ENCODE data around the gene AP2A2.

AP2A2 gene

GRCh38 chr11:996681-997080 is 71.0 kb downstream of the AP2A2 start:
- no peak for DNase-seq (ENCODE audit: low read depth in 2 of 2)

DNA sequence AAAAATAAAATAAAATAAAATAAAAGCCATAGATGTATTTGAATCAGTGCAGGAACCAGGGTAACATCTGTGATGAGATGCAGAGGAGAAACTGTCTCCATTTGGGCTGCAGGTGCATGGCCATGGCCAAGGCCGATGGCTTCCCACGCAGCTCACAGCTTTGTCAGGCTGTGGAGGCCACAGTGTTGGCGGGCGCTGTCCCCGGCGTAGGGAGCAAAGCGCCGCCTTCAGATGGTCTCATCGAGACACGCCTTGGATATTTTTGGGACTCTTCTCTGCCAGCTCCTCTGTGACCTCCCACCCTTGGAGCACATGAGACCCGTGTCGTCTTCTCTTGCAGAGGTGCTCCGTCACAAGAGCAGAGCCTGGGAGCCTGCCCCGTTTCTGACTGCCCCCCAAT is 72.2 kb downstream of the AP2A2 start:
- no peak for DNase-seq (ENCODE audit: low read depth in 2 of 2)

DNA sequence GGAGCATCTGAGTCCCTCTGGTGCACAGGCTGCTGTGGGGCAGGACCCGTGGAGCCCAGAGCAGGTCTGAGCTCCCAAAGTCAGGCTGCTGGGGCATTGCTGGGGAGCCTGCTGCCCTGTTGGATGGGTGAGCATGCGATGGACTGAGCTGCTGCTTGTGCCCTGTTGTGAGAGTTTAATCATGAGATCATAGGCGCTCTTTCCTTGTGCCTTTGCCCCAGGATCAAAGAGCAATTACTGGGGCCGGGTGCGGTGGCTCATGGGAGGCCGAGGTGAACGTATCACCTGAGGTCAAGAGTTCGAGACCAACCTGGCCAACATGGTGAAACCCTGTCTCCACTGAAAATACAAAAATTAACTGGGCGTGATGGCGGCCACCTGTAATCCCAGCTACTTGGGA is 73.3 kb downstream of the AP2A2 start:
- no peak for DNase-seq (ENCODE audit: low read depth in 2 of 2)

DNA sequence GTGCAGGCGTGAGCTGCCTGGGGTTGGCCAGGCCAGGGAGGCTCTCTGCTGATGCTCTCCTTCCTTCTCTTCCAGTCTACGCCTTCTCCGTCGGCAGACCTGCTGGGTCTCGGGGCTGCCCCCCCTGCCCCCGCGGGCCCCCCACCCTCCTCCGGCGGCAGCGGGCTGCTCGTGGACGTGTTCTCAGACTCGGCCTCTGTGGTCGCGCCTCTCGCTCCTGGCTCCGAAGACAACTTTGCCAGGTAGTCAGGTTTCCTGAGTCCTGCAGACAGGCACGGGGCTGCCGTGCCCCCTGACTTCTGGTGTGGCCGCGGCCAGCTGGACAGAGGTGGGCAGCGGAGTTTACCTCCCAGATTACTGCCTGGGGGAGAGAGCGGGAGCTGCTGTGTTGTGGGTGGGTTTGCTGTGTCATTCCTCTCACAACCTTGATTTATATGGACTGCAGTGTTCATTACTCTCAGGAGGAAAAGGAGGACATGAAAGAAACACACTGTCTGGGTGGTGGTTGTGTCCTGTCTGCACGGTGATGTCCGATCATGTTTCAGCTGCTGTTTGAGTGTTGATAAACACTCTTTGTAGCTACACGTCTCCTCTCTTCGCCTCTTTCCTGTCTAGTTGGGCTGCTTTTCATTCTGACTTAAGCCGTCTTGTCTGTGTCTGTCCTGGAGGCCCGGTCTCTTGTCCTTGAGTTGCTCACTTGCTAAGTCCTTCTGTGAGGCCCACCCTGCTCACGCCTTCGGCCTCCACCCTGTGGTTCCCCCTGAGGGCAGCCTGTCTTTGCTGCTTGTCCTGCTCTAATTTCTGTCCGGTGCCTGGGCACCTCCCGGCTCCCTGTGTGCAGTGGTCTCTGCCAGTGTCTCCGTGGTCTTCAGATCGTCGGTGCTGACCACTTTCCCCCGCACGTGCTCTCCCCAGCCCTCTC is 74.9 kb downstream of the AP2A2 start:
- DNase-seq (ENCODE audit: low read depth in 2 of 2): no peak

GRCh38 chr11:1001617-1002405 is 76.1 kb downstream of the AP2A2 start:
- no peak for DNase-seq (ENCODE audit: low read depth in 2 of 2)

DNA sequence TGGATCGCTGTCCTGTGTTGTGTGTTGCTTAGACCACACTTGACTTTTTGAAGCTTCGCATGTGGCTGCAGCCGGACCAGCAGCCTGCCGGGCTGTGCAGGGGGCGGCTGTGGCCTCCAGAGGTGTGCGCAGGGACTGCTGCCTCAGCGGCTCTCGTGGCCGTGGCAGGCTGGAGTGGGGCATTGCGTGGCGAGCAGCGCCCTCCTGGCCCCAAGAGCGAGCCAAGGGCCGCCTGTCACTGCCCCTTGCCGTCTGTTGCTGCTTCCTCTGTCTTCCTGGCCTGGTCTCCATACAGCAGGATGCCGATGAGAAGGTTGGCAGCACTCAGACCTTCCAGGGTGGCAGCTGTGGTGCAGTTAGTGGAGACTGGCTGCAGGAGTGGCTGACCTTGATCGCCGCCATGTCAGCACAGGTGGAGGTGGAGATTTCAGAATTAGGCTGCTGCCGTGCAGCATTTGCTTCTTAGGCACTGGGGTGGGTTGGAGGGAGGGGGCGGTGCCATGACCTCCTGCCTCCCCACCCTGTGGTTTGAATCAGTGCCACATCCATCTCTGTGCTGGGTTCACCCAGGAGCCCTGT is 76.8 kb downstream of the AP2A2 start:
- DNase-seq (ENCODE audit: low read depth in 2 of 2): no peak

- no peak for DNase-seq (ENCODE audit: low read depth in 2 of 2)
Observed at GRCh38 chr11:1003159-1003558, 77.5 kb downstream of the AP2A2 start.

- peak in 1 of 2 experiments; percentile 3 for DNase-seq (ENCODE audit: low read depth in 2 of 2)
Observed at GRCh38 chr11:1005928-1006327, 80.3 kb downstream of the AP2A2 start.

DNA sequence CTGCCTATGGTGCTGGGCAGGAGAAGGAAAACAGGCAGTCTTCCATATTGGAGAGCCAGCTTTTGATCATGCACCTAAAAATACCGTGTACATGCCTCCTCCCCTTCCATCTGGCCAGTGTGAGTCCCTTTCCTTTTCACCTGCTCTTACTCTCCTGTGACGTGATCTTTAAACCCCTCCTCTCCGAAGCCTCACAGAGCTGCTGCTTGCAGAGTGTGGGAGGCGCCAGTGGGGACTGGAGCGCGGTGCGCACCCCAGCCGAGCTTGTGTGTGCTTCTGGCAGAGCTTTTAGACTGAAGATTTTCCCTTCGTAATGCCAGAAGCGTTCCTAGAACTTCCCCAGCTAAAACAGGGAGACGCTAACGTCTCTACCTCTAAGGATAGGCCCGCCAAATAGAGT is 81.1 kb downstream of the AP2A2 start:
- no peak for DNase-seq (ENCODE audit: low read depth in 2 of 2)

GRCh38 chr11:1007279-1007678 is 81.6 kb downstream of the AP2A2 start:
- DNase-seq (ENCODE audit: low read depth in 2 of 2): no peak

DNA sequence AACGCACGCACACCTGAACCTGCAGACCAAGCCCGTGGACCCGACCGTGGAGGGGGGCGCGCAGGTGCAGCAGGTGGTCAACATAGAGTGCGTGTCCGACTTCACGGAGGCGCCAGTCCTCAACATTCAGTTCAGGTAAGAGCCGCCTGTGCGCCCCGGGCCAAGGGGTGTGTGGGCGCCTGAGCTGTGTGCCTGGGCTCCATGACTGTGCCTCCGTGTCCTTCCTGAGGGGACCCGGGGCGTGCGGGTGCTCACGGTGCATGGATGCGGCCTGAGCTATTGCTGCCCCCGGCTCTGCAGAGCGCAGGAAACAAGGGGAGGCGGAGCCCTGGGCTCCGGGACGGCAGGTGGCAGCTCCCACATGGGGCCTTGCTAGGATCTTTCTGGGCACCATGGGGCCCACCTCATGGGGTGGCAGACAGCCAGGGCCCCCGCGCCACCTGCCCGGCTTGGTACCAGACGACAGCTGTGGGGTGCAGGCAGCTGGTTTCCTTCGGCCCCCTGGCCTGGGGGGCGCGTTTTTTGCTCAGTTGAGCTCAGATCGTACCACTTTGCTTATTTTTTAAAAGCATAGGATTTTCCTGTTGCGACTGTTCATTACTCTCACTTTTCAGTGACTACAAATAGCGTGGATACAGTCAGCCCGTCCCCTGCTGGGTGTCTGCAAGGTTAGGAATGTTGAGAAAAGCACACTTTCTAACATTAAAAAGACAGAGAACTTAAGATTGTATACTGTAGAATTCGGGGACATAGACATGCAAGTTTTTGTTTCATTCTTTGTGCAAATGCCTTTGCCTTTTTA is 82.5 kb downstream of the AP2A2 start:
- no peak for DNase-seq (ENCODE audit: low read depth in 2 of 2)

GRCh38 chr11:1008803-1009145 is 83.1 kb downstream of the AP2A2 start:
- DNase-seq (ENCODE audit: low read depth in 2 of 2): no peak

GRCh38 chr11:1009371-1009770 is 83.7 kb downstream of the AP2A2 start:
- DNase-seq (ENCODE audit: low read depth in 2 of 2): no peak

GRCh38 chr11:1009991-1010390 is 84.3 kb downstream of the AP2A2 start:
- no peak for DNase-seq (ENCODE audit: low read depth in 2 of 2)

DNA sequence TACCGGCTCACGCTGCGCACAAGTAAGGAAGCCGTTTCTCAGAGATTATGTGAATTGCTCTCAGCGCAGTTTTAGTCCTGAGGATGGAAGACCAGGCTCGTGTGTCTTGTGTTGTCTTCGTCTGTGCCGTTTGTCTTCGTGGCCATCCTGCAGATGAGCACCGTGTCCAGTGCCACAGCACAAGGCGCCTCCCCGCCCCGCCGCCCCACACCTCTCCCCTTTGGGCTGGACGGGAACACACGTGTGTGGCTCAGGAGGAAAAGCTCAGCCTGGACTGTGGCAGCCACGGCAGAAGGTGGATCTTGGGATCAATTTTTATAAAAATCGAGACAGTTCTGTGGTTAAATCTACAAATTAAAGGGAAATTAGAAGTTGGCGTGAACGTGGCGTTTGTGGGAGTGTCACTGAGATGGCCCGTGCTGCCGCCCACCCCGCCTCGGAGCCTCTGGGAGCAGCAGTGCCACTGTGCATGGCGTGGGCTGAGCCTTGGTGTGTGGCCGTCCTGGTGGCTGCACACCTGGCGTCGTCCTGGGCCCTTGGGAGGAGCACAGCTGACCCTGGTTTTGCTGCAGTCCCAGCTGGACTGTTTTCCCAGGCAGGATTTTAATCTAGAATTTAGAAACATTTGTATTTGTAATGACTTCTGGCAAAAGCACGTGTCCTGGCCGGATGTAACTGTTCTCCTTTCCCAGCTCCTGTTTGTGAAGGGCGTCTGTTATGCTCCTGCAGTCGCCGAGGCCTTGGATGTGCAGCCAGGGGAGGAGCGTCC is 85.1 kb downstream of the AP2A2 start:
- DNase-seq (ENCODE audit: low read depth in 2 of 2): no peak

DNA sequence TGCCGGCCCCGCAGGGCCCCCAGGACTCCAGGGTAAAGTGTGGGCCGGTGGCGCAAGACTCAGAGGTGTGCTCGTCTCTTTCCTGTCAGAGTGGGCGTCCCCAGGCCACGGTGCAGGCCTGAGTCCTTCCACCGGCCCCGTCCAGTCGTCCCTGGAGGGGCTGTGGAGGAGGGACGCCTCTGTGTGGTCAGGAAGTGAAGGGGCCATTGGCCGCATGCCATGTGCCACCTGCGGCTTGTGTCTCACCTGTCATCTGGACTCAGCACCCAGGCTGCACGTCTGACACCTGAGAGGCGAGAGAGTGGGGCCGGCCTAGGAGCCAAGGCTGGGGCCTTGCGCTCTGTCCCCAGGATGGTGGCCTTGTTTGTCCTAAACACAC is 85.6 kb downstream of the AP2A2 start:
- DNase-seq (ENCODE audit: low read depth in 2 of 2): no peak

GRCh38 chr11:1012291-1012690 is 86.6 kb downstream of the AP2A2 start:
- no peak for DNase-seq (ENCODE audit: low read depth in 2 of 2)

GRCh38 chr11:1012740-1013630 is 87.3 kb downstream of the AP2A2 start:
- no peak for DNase-seq (ENCODE audit: low read depth in 2 of 2)

- DNase-seq (ENCODE audit: low read depth in 2 of 2): no peak
Observed at GRCh38 chr11:1013631-1013935, 87.9 kb downstream of the AP2A2 start.

DNA sequence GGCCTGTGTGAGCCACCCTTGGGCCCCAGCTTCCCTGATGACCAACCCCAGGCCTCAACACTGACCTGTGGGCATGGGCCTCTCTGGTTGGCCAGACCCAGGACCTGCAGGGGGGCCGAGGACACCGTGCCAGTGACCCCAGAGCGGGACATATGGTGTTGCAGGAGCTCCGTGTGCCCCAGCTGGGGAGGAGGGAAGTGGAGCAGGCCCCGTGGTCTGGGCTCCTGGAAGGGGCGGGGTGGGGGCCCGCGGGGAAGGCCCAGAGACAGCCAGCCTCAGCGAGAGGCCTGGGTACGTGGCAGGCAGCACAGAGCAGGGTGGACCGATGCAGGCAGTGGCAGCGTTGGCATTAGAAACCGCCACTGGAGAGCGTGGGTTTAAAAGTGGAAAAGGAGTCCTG is 88.6 kb downstream of the AP2A2 start:
- DNase-seq (ENCODE audit: low read depth in 2 of 2): no peak
